IPS-18a (cell line): ENCODE measurements around the gene AGAP1.

Source experiments
- H3K27ac ChIP-seq: one replicate; pipeline ENCODE4 v1.5.1; 2013; ENCODE audit warnings: low read length
- H3K27me3 ChIP-seq: one replicate; pipeline ENCODE4 v1.6.1; 2013; ENCODE audit warnings: mild to moderate bottlenecking, low read length; ENCODE audit not compliant: control insufficient read depth, insufficient read depth
- H3K36me3 ChIP-seq: one replicate; pipeline ENCODE4 v1.6.1; 2013; ENCODE audit warnings: low read depth, low read length; ENCODE audit not compliant: control insufficient read depth
- H3K4me1 ChIP-seq: one replicate; pipeline ENCODE4 v1.6.1; 2013; ENCODE audit warnings: low read depth, low read length; ENCODE audit not compliant: control insufficient read depth
- H3K4me3 ChIP-seq: one replicate; pipeline ENCODE4 v1.5.1; 2013; ENCODE audit warnings: low read length
- H3K9ac ChIP-seq: one replicate; pipeline ENCODE4 v1.6.1; 2013; ENCODE audit warnings: mild to moderate bottlenecking, low read length, moderate library complexity
- H3K9me3 ChIP-seq: one replicate; pipeline ENCODE4 v1.6.1; 2013; ENCODE audit warnings: low read depth, low read length; ENCODE audit not compliant: control insufficient read depth

The AGAP1 gene

DNA sequence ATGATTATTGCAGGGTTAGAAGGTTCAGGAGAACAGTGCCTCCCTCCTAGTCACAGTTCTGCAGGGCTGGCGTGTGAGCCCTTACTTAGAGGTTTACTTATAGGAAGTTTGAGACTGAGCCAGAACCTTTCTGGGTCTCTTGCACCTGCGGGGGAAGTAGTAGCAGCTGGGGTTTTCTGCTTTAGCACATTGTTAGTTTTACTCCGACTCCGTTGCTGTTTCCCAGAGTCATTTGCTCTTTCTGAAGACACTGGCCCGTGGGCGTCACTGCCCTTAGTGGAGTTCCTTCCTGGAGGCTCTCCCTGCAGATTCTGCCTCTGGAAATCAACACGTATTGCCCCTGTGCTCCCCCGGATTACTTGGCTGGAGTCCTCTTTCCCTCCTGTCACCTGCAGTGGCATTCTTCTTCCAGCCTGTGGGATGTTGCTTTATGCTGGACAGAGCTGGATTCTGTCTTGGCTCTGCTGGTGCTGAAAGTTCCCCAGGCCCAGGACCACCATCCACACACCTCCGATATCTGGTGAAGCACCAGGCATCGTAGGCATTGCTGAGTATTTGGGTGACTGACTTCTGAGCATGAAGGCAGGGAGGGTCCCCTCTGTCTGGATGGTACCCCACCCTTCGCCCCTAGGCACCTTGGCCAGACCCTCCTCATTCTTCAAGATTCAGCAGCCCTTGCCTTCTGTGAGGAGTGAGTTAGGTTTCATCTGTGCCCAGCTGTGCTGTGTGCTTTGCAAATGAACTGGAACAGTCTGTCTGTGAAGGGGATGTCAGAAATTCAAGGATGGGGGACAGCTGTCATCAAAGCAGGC, 51.7 kb downstream of the AGAP1 start:
- Histone ChIP-seq H3K27ac (no peak overlapping the region), H3K27me3 (no peaks in the 10 kb centered on the region), H3K9ac (no peak overlapping the region), H3K9me3 (no peaks in the 10 kb centered on the region), H3K36me3 (no peaks in the 10 kb centered on the region), H3K4me1 (peaks cover 20% of the 10 kb centered on the region), H3K4me3 (no peak overlapping the region)

DNA sequence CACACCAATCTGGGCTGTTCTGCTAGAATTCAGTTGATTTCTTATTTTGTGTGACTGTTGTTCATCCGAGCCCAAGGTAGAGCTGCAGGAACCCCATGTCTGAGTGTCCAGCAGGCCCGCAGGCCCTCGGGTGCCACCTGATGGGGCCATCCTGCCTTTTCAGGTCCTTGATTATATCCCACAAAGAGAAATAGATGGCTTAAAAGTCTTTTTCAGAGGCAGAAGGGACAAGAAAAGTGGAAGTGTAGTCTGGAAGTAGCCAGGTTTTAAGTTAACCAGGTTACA, 52.2 kb downstream of the AGAP1 start:
- H3K27me3 ChIP-seq = no peaks in the 10 kb centered on the region
- H3K27ac ChIP-seq = no peak overlapping the region
- H3K36me3 ChIP-seq = no peaks in the 10 kb centered on the region
- no peak overlapping the region for H3K4me3 ChIP-seq
- H3K9me3 ChIP-seq = no peaks in the 10 kb centered on the region
- no peak overlapping the region for H3K9ac ChIP-seq
- peaks cover 20% of the 10 kb centered on the region for H3K4me1 ChIP-seq

DNA sequence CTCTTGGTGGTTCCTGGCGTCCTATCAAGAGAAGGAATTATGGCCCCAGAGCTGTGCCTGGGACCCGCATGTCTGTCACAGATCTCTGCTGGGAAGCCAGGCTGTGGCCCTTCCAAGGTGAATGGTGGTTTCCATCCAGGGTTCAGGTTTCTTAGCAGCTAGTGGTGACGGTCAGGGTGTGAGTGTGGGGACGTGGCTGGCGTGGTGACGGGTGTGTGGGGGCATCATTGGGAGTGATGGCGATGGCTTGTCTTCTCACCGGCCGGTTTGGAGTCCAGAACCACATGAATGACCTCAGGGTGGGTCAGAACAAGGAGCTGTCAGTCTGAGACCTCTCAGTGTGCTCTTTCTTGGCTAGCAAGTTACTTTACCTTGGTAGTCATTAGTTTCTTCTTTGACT, 52.6 kb downstream of the AGAP1 start:
- H3K27me3 ChIP-seq = no peaks in the 10 kb centered on the region
- no peak overlapping the region for H3K4me3 ChIP-seq
- H3K9me3 ChIP-seq = no peaks in the 10 kb centered on the region
- H3K36me3 ChIP-seq = no peaks in the 10 kb centered on the region
- H3K9ac ChIP-seq = no peak overlapping the region
- no peak overlapping the region for H3K27ac ChIP-seq
- peaks cover 21% of the 10 kb centered on the region for H3K4me1 ChIP-seq

DNA sequence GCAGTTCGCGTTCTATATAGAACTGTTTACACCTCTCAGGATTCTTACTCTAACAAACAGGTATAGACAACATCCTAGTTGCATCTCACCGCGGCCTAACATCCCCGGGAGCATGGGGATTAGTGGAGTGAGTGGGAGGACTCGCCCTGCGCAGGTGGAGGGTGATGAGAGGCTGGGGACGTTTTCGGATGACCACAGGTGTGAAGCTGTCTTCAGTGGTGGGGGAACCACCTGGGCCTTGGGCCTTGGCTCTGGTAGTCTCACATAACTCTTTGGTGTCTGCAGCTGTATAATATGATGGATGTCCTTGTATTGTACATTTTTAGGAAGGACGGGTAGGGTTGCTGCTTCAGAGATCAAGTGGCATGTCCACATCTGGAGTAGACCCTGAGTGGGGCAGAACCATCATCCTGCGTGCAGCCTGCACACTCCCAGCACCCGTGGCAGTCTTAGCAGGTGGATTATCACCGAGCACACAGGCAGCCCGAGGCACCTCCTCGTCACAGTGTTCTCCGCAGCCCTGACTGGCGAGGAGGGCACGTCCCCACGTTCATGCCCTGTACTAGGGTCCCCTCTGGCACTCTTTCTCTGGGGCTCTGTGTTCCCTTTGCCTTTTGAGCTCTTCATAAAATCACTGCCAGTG, 56.0 kb downstream of the AGAP1 start:
- H3K27ac ChIP-seq = no peak overlapping the region
- H3K4me1 ChIP-seq = peaks cover 14% of the 10 kb centered on the region
- no peaks in the 10 kb centered on the region for H3K27me3 ChIP-seq

DNA sequence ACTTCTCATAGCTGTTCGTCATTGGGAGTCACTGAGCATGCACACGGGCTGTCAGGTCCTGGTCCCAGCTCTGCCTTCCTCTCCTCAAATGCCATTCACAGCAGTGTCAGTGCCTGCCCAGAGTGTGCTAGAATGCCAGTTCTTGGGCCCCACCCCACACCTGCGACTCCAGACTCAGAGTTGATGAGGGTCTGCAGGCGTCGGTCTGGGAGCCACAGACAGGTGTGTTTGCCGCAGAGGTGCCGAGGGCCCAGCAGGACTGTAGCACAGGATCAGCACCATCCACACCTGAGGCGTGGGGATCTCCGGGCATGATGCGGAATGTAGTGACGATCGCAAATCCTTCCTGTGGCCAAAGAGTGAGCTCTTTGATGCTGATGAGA, 56.5 kb downstream of the AGAP1 start:
- H3K27ac ChIP-seq = no peak overlapping the region
- H3K9ac ChIP-seq = no peak overlapping the region
- no peaks in the 10 kb centered on the region for H3K27me3 ChIP-seq
- H3K9me3 ChIP-seq = no peaks in the 10 kb centered on the region
- H3K4me3 ChIP-seq = no peak overlapping the region
- peaks cover 13% of the 10 kb centered on the region for H3K4me1 ChIP-seq
- H3K36me3 ChIP-seq = no peaks in the 10 kb centered on the region

More for the DNA sequence above, 56.0 kb downstream of the AGAP1 start:
- Histone ChIP-seq H3K4me3 (no peak overlapping the region), H3K36me3 (no peaks in the 10 kb centered on the region), H3K9ac (no peak overlapping the region), H3K9me3 (no peaks in the 10 kb centered on the region)

DNA sequence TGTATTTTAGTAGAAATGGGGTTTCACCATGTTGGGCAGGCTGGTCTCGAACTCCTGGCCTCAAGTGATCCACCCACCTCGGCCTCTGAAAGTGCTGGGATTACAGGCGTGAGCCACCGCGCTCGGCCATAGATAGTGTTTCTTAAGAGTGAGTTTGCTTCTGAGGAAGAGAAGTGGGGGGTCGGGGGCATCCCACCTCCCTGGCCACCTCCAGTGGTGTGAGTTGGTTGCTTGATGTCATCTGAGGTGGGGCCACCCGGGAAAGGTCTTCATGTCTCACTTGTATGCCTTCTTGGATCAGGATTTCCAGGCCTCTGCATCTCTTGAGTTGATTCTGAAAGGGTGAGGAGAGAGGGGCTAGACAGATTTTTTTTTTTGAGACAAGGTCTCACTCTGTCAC, 57.1 kb downstream of the AGAP1 start:
- no peak overlapping the region for H3K27ac ChIP-seq
- no peaks in the 10 kb centered on the region for H3K9me3 ChIP-seq
- no peak overlapping the region for H3K9ac ChIP-seq
- peaks cover 13% of the 10 kb centered on the region for H3K4me1 ChIP-seq
- H3K4me3 ChIP-seq = no peak overlapping the region
- no peaks in the 10 kb centered on the region for H3K36me3 ChIP-seq
- no peaks in the 10 kb centered on the region for H3K27me3 ChIP-seq

DNA sequence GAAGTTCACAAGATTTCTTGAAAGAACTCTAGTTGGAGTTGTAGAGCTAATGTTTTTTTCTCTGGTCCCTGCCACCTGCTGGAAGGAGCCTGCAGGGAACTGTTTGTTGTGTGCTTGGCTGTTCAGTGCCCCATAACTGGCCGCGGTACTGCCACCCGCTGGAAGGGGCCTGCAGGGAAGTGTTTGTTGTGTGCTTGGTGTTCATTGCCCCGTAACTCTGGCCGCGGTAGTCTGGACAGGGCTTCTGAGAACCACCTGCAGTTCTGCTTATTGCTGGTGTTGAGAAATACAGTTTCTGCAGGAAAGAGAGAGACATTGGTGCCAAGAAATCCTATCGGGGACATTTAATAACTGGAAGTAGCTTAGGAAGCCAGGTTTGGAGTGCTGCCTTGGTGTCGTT, 58.1 kb downstream of the AGAP1 start:
- Histone ChIP-seq H3K4me1 (peaks cover 13% of the 10 kb centered on the region), H3K4me3 (no peak overlapping the region), H3K27ac (no peak overlapping the region), H3K36me3 (no peaks in the 10 kb centered on the region), H3K9me3 (no peaks in the 10 kb centered on the region), H3K27me3 (no peaks in the 10 kb centered on the region), H3K9ac (no peak overlapping the region)

DNA sequence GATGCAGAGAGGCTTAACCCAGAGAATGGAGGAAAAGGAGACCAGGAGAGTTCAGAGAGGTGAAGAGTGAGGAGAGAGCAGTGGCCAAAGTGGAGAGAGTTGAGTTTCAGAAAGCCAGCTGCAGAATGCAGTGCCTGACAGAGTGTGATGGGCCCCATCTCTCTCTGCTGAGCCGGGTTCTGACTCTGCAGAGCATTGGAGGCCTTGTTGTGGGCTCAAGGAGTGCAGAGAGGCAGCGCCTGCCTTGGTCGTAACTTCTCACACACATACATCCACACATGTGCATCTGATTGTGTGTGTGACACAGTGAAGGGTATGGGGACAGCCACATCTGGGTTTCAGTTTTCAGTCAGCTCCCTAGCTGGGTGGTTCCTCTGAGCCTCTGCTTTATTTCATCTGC, 58.8 kb downstream of the AGAP1 start:
- Histone ChIP-seq H3K4me1 (peaks cover 13% of the 10 kb centered on the region), H3K9me3 (no peaks in the 10 kb centered on the region), H3K36me3 (no peaks in the 10 kb centered on the region), H3K4me3 (no peak overlapping the region), H3K9ac (no peak overlapping the region), H3K27me3 (no peaks in the 10 kb centered on the region), H3K27ac (no peak overlapping the region)

DNA sequence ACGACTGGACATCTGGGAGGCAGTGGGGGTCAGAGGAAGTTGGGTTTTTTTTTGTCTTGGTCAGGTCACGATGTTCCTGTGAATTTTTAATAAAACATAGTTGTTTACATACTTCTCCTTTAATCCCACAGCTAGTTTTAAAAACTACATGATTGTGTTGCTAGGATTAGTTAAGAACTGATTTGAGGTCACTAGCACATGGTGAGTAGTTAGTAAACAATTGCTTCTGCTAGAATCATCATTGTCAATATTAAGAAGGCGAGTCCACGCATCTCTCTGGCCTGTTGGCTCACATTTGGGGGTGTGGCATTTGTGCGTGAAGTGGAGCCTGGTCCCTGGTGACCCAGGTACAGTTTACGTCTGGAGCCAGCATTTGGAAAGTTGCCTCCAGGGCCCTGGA, 59.4 kb downstream of the AGAP1 start:
- Histone ChIP-seq H3K9me3 (no peaks in the 10 kb centered on the region), H3K27ac (no peak overlapping the region), H3K4me3 (no peak overlapping the region), H3K27me3 (no peaks in the 10 kb centered on the region), H3K36me3 (no peaks in the 10 kb centered on the region), H3K4me1 (peaks cover 13% of the 10 kb centered on the region), H3K9ac (no peak overlapping the region)

DNA sequence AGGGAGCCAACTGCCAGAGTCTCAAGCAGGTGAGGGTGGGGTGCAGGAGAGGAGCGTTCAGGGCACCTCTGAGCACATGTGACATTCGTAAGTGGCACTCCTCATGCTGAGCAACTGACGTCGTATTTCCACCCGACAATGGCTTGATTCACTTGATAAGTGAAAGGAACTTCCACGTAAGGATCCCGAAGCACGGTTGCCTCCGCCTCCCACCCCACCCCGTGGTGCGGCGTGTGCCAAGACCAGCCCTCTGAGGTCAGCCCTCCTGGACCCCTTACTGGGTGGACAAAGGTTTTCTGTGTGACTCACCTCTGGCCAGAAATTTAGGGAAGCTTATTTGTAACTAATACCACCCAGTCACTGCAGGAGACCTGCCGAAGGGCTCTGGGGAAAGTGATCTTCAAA, 59.9 kb downstream of the AGAP1 start:
- Histone ChIP-seq H3K36me3 (no peaks in the 10 kb centered on the region), H3K4me1 (peaks cover 13% of the 10 kb centered on the region), H3K27me3 (no peaks in the 10 kb centered on the region), H3K4me3 (no peak overlapping the region), H3K9me3 (no peaks in the 10 kb centered on the region), H3K9ac (no peak overlapping the region), H3K27ac (no peak overlapping the region)

DNA sequence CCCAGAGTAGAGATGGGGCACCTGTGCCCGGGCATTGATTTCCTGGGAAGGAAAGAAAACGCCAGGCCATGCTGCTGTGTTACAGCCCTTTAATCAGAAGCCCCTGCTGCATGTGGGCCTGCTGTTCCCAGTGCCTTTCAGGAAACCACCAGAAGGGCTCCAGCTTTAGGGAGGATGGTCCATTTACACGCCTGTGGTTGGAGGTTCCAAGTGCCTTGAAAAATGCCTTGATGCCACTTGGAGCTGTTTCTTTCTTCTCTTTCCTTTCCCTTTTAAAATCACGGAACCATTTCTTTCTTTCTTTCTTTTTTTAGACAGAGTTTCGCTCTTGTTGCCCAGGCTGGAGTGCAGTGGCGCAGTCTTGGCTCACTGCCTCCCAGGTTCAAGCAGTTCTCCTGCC, 60.5 kb downstream of the AGAP1 start:
- Histone ChIP-seq H3K27ac (no peak overlapping the region), H3K4me1 (peaks cover 13% of the 10 kb centered on the region), H3K4me3 (no peak overlapping the region), H3K9me3 (no peaks in the 10 kb centered on the region), H3K9ac (no peak overlapping the region), H3K36me3 (no peaks in the 10 kb centered on the region), H3K27me3 (no peaks in the 10 kb centered on the region)

DNA sequence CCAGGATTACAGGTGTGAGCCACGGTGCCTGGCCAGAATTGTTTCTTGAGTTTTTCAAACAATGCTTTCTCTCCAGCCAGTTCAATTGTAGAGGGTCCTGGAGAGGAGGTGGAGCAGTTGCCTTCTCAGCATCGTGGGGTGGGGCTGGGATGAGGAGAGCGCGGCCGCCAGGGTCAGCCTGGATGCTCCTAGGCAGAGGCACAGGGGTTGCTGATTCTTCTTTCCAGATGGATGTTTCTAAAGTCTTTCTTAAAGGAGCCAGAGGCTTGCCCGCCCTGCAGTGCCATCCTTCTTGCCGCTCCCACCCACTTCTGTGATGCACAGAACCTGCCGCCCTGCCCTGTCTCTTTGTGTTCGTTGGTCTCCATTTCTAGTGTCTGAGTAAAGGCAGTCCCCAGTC, 61.1 kb downstream of the AGAP1 start:
- H3K4me3 ChIP-seq = no peak overlapping the region
- H3K36me3 ChIP-seq = no peaks in the 10 kb centered on the region
- no peak overlapping the region for H3K9ac ChIP-seq
- H3K27me3 ChIP-seq = no peaks in the 10 kb centered on the region
- no peak overlapping the region for H3K27ac ChIP-seq
- H3K9me3 ChIP-seq = no peaks in the 10 kb centered on the region
- peaks cover 13% of the 10 kb centered on the region for H3K4me1 ChIP-seq
